ENCODE measurements around the gene CIDEC. TPM values are rescaled to one million over a fixed set of nuclear protein-coding genes. Genes with fewer than 3 reads are reported as not detected.

Gene CIDEC
- total and polyA plus RNA-seq, 2 of the 13 experiments (the other 11 are each of a cell fraction or from before 2014, with no cell fraction given), result 2.5 to 10.4 TPM

GRCh38 chr3:9902372-9903237 is 22.6 kb upstream of the CIDEC start, which contains the start of gene IL17RE (continued):
- TF ChIP-seq, protein P1, sequence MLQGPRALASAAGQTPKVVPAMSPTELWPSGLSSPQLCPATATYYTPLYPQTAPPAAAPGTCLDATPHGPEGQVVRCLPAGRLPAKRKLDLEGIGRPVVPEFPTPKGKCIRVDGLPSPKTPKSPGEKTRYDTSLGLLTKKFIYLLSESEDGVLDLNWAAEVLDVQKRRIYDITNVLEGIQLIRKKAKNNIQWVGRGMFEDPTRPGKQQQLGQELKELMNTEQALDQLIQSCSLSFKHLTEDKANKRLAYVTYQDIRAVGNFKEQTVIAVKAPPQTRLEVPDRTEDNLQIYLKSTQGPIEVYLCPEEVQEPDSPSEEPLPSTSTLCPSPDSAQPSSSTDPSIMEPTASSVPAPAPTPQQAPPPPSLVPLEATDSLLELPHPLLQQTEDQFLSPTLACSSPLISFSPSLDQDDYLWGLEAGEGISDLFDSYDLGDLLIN (CRISPR knock-in tag; IDR thresholded peaks at IDR 0.05; ENCODE audit: borderline replicate concordance), result no peak; the same call in 1 of the 2 replicates
- TF ChIP-seq ARID4A (CRISPR knock-in tag; IDR thresholded peaks at IDR 0.05; ENCODE audit: borderline replicate concordance) (peak; percentile 74), ZSCAN30 (CRISPR knock-in tag; IDR thresholded peaks at IDR 0.05) (no peak), ATF7 (IDR thresholded peaks at IDR 0.05) (no peak), ATF7 (CRISPR knock-in tag; IDR thresholded peaks at IDR 0.05) (no peak), MIXL1 (CRISPR knock-in tag; IDR thresholded peaks at IDR 0.05) (no peak), ZNF670 (CRISPR knock-in tag; IDR thresholded peaks at IDR 0.05; ENCODE audit: borderline replicate concordance) (no peak), PAWR (CRISPR knock-in tag; IDR thresholded peaks at IDR 0.05; ENCODE audit: borderline replicate concordance) (no peak), ZNF564 (CRISPR knock-in tag; IDR thresholded peaks at IDR 0.05) (no peak), CREB1 (IDR thresholded peaks at IDR 0.05) (no peak), CREB1 (CRISPR knock-in tag; IDR thresholded peaks at IDR 0.05) (no peak), HNF4A (CRISPR knock-in tag; IDR thresholded peaks at IDR 0.05) (no peak), ZC3H4 (CRISPR knock-in tag; IDR thresholded peaks at IDR 0.05; ENCODE audit: borderline replicate concordance) (no peak), KAT2B (IDR thresholded peaks at IDR 0.05; ENCODE audit: borderline replicate concordance, low read depth, low read length) (no peak), ZSCAN12 (CRISPR knock-in tag; IDR thresholded peaks at IDR 0.05) (no peak), SNRNP70 (IDR thresholded peaks at IDR 0.05; ENCODE audit: low read depth, low read length) (no peak), TGIF2 (CRISPR knock-in tag; IDR thresholded peaks at IDR 0.05) (0 out of 2 replicates have a peak, but pooled peaks have one; percentile 52), ZNF3 (CRISPR knock-in tag; IDR thresholded peaks at IDR 0.05) (no peak), ZNF317 (CRISPR knock-in tag; IDR thresholded peaks at IDR 0.05) (peak; percentile 85; the same call in 1 of the 2 replicates), ZNF10 (CRISPR knock-in tag; IDR thresholded peaks at IDR 0.05; ENCODE audit: borderline replicate concordance, low read depth) (no peak)
- TF ChIP-seq, protein P2, sequence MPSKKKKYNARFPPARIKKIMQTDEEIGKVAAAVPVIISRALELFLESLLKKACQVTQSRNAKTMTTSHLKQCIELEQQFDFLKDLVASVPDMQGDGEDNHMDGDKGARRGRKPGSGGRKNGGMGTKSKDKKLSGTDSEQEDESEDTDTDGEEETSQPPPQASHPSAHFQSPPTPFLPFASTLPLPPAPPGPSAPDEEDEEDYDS (CRISPR knock-in tag; IDR thresholded peaks at IDR 0.05), result peak; percentile 62
- TF ChIP-seq, protein P3, sequence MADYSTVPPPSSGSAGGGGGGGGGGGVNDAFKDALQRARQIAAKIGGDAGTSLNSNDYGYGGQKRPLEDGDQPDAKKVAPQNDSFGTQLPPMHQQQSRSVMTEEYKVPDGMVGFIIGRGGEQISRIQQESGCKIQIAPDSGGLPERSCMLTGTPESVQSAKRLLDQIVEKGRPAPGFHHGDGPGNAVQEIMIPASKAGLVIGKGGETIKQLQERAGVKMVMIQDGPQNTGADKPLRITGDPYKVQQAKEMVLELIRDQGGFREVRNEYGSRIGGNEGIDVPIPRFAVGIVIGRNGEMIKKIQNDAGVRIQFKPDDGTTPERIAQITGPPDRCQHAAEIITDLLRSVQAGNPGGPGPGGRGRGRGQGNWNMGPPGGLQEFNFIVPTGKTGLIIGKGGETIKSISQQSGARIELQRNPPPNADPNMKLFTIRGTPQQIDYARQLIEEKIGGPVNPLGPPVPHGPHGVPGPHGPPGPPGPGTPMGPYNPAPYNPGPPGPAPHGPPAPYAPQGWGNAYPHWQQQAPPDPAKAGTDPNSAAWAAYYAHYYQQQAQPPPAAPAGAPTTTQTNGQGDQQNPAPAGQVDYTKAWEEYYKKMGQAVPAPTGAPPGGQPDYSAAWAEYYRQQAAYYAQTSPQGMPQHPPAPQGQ (CRISPR knock-in tag; IDR thresholded peaks at IDR 0.05; ENCODE audit: borderline replicate concordance), result no peak

Data from HepG2 (cell line).